Thyroid gland (tissue), 4 donors: ENCODE data around the gene DUSP7. TPM values are rescaled to one million over a fixed set of nuclear protein-coding genes. Genes with fewer than 3 reads are reported as not detected.

Source experiments
- DNase-seq, 2 donors: peaks; one replicate each; pipeline ENCODE4 v3.0.0-alpha.2; 2019
- H3K27ac ChIP-seq, 3 donors: fragments of 200-600 bp; sonication (generic); 1 replicate in 2 of 3; 2 replicates in 1 of 3; pipeline ENCODE4 v1.5.1; 2016 to 2019; ENCODE audit warnings: mild to moderate bottlenecking in 1 of 3, moderate library complexity in 1 of 3
- H3K27me3 ChIP-seq: fragments of 200-600 bp; sonication (generic); one replicate; pipeline ENCODE4 v1.5.1; 2019
- H3K36me3 ChIP-seq, 2 donors: fragments of 200-600 bp; sonication (generic); one replicate each; pipeline ENCODE4 v1.5.1; 2016 to 2019
- H3K4me1 ChIP-seq, 2 donors: fragments of 200-600 bp; sonication (generic); one replicate each; pipeline ENCODE4 v1.5.1; 2017 to 2019
- H3K4me3 ChIP-seq, 3 donors: fragments of 200-600 bp; sonication (generic); replicated peaks in 1 of 3; 1 replicate in 2 of 3; 2 replicates in 1 of 3; pipeline ENCODE4 v1.5.1; 2016; ENCODE audit warnings: mild to moderate bottlenecking in 1 of 3
- H3K9me3 ChIP-seq: fragments of 200-600 bp; sonication (generic); one replicate; pipeline ENCODE4 v1.5.1; 2017
- CTCF ChIP-seq, 6 experiments: fragments of 200-600 bp in 3 of 6; fragments of 450-650 bp in 3 of 6; sonication (generic) in 3 of 6; IDR thresholded peaks; one replicate each; pipeline ENCODE4 v1.5.1; 2016 to 2019; ENCODE audit warnings: antibody characterized with exemption in 6 of 6, mild to moderate bottlenecking in 2 of 6, inconsistent platforms in 1 of 6, moderate library complexity in 1 of 6
- POLR2A ChIP-seq, 2 donors: fragments of 450-650 bp; IDR thresholded peaks; one replicate each; pipeline ENCODE4 v1.6.1; 2017; ENCODE audit warnings: antibody characterized with exemption in 2 of 2, mild to moderate bottlenecking in 2 of 2, moderate library complexity in 1 of 2
- WGBS, 2 donors: methylation state at CpG; one replicate each; pipeline ENCODE4 v1.1.5; 2017; 5-methylcytosine and 5-hydroxymethylcytosine counted together
- intact Hi-C: fragments of 100-400 bp; cut with DNase I; formaldehyde crosslinking; loops from one replicate; pipeline ENCODE4 v1.15.1; 2023
- total RNA-seq, 4 donors: library from RNA; depleted of rRNA; stranded (reverse); fragments of >200 nt; gene quantifications; one replicate each; pipeline ENCODE4 v1.2.3, GENCODE V29; 2016

The DUSP7 gene
- total RNA-seq, 4 donors from 2014 or later = 6.9 to 10.6 (median 10.4) TPM

- H3K27me3 ChIP-seq = no peaks in the 10 kb centered on the region
- no peak for DNase-seq
- TF ChIP-seq POLR2A (IDR thresholded peaks at IDR 0.05) = no peak
- no peak for TF ChIP-seq CTCF (IDR thresholded peaks at IDR 0.05)
- intact Hi-C loops = no loop called here
- peak overlapping the region in 2 of 3 donors; percentile 29 to 69 for H3K27ac ChIP-seq
- H3K9me3 ChIP-seq = no peaks in the 10 kb centered on the region
- no peaks in the 10 kb centered on the region for H3K36me3 ChIP-seq
- WGBS, 2 donors = 69 to 74% methylated on average over 20 of the region's 20 CpGs
- H3K4me3 ChIP-seq = no peak overlapping the region
- H3K4me1 ChIP-seq = peaks cover 0 to 37% of the 10 kb centered on the region in 2 donors
Measured at GRCh38 chr3:52022323-52023100, 33.9 kb downstream of the DUSP7 start.

- Histone ChIP-seq H3K27ac (peak overlapping the region in 2 of 3 donors; percentile 29 to 69), H3K9me3 (no peaks in the 10 kb centered on the region), H3K36me3 (no peaks in the 10 kb centered on the region), H3K27me3 (no peaks in the 10 kb centered on the region), H3K4me1 (peaks cover 0 to 37% of the 10 kb centered on the region in 2 donors), H3K4me3 (no peak overlapping the region)
- TF ChIP-seq CTCF (IDR thresholded peaks at IDR 0.05) (no peak), POLR2A (IDR thresholded peaks at IDR 0.05) (no peak)
- 52 to 70% methylated on average over 9 to 10 of the region's 10 CpGs for WGBS, 2 donors
- intact Hi-C loops = no loop called here
- peak; percentile 32 to 48 for DNase-seq
Measured at GRCh38 chr3:52021489-52022268, 34.7 kb downstream of the DUSP7 start.

- Histone ChIP-seq H3K27me3 (no peaks in the 10 kb centered on the region), H3K4me1 (peaks cover 0 to 37% of the 10 kb centered on the region in 2 donors), H3K4me3 (no peak overlapping the region), H3K9me3 (no peaks in the 10 kb centered on the region), H3K27ac (peak overlapping the region in 2 of 3 donors; percentile 29 to 69), H3K36me3 (no peaks in the 10 kb centered on the region)
- DNase-seq = no peak
- 95 to 99% methylated on average over 7 of the region's 7 CpGs for WGBS, 2 donors
- intact Hi-C loops = no loop called here
- TF ChIP-seq CTCF (IDR thresholded peaks at IDR 0.05) (no peak), POLR2A (IDR thresholded peaks at IDR 0.05) (no peak)
Measured at GRCh38 chr3:52020796-52021195, 35.6 kb downstream of the DUSP7 start.

GRCh38 chr3:52019352-52020080 is 36.9 kb downstream of the DUSP7 start:
- Histone ChIP-seq H3K4me3 (no peak overlapping the region), H3K4me1 (peaks cover 0 to 37% of the 10 kb centered on the region in 2 donors), H3K27ac (peak overlapping the region in 1 of 3 donors; percentile 17), H3K9me3 (no peaks in the 10 kb centered on the region), H3K36me3 (no peaks in the 10 kb centered on the region), H3K27me3 (no peaks in the 10 kb centered on the region)
- TF ChIP-seq CTCF (IDR thresholded peaks at IDR 0.05) (no peak), POLR2A (IDR thresholded peaks at IDR 0.05) (no peak)
- intact Hi-C loops = no loop called here
- 85 to 93% methylated on average over 17 of the region's 17 CpGs for WGBS, 2 donors
- no peak for DNase-seq
